Amygdala (tissue), 56 donors: ENCODE results near the gene ANKS1B.
A peak's percentile ranks its signal among the peaks of the same experiment; 100 is the strongest.
"Not testable (repeated sequence)": the region's sequence is repeated elsewhere in the genome, so short reads cannot be mapped to it uniquely, and the experiment has no call there.

Experiments used
- DNase-seq, 56 donors: peaks; one replicate each; lab custom pipeline; 2025; lab: John Stamatoyannopoulos, UW

ANKS1B gene

GRCh38 chr12:99711246-99711645 lies 273.5 kb downstream of the ANKS1B start:
- DNase-seq, result no peak

GRCh38 chr12:99709619-99710018 lies 275.1 kb downstream of the ANKS1B start:
- DNase-seq, result no peak

GRCh38 chr12:99709116-99709515 lies 275.6 kb downstream of the ANKS1B start:
- no peak for DNase-seq

GRCh38 chr12:99707883-99708282 lies 276.9 kb downstream of the ANKS1B start:
- DNase-seq, result no peak

GRCh38 chr12:99706736-99707473 lies 277.8 kb downstream of the ANKS1B start:
- DNase-seq, result no peak

- DNase-seq, result no peak
Observed at GRCh38 chr12:99704458-99704857, 280.3 kb downstream of the ANKS1B start.

- peak in 17 of 56 donors; percentile 1 to 50 (median 15) for DNase-seq
Observed at GRCh38 chr12:99704036-99704435, 280.7 kb downstream of the ANKS1B start.

- DNase-seq, result no peak
Observed at GRCh38 chr12:99700032-99700431, 284.7 kb downstream of the ANKS1B start.

- DNase-seq, result no peak
Observed at GRCh38 chr12:99695050-99695449, 289.7 kb downstream of the ANKS1B start.

- no peak for DNase-seq
Observed at GRCh38 chr12:99686142-99686541, 298.6 kb downstream of the ANKS1B start.

GRCh38 chr12:99680276-99680675 lies 304.5 kb downstream of the ANKS1B start:
- DNase-seq, result no peak

- no peak for DNase-seq
Observed at GRCh38 chr12:99670635-99671034, 314.1 kb downstream of the ANKS1B start.

GRCh38 chr12:99658671-99659349 lies 325.9 kb downstream of the ANKS1B start:
- DNase-seq, result no peak

- no peak for DNase-seq
Observed at GRCh38 chr12:99649551-99649950, 335.2 kb downstream of the ANKS1B start.

- DNase-seq, result no peak
Observed at GRCh38 chr12:99648183-99648582, 336.6 kb downstream of the ANKS1B start.

- no peak for DNase-seq
Observed at GRCh38 chr12:99647453-99647852, 337.3 kb downstream of the ANKS1B start, which contains the start of gene GARIN6. TSS of gene GARIN6 (plus strand) at chr12:99647753. CDS start at chr12:99648175, 422 bp downstream.

- no peak for DNase-seq
Observed at GRCh38 chr12:99644629-99645028, 340.1 kb downstream of the ANKS1B start.

- DNase-seq, result no peak
Observed at GRCh38 chr12:99627459-99627858, 357.3 kb downstream of the ANKS1B start.

GRCh38 chr12:99624591-99624990 lies 360.1 kb downstream of the ANKS1B start:
- not testable (repeated sequence) for DNase-seq

GRCh38 chr12:99620159-99620479 lies 364.6 kb downstream of the ANKS1B start:
- no peak for DNase-seq

GRCh38 chr12:99619389-99620158 lies 365.2 kb downstream of the ANKS1B start:
- DNase-seq, result peak in 4 of 56 donors; percentile 0 to 4 (median 2)
